Measurements from ENCODE around the gene PTP4A1.

The PTP4A1 gene

GRCh38 chr6:63556369-63556768 is 15.9 kb upstream of the PTP4A1 start:
- DNase-seq (ENCODE audit: low read depth) = no peak

DNA sequence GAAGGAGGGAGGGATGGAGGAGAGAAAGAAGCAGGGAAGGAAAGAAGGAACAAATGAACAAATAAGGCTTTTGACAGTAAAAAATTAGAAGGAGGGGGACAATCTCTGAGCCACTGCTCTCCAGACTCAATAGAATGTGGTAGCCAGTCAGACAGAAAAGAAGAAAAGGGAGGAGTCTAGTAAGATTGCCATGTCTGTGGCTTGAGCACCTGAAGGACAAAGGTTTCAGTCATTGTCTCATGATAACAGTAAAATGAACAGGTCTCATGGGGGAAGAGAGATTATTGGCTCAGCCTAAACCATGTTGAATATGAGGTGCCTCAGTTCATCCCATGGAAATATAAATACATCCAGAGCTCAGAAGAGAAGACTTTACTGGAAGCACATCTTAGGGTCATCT is 14.0 kb upstream of the PTP4A1 start:
- DNase-seq (ENCODE audit: low read depth) = no peak

DNA sequence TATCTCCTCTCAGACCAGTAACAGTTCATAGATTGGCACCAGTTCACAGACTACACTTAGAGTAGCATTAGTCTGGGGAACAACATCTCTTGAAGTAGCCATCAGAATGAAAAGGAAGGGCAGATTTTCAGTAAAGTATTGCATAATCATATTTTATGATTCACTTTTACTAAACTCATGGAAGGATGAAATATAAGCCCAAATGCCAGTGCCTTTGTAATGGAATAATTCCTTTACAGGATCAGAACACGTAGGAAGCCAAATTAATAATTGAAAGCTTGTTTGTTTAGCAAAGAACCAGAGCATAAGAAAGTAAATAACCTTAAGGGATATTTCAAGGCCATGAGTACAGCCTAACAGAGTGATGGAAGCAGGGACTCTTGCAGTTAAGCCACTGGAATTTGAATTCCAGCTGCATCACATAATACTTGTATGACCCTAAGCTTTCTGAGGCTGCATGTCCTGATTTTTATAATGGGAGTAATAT is 11.4 kb upstream of the PTP4A1 start:
- peak; percentile 84 for DNase-seq (ENCODE audit: low read depth)

DNA sequence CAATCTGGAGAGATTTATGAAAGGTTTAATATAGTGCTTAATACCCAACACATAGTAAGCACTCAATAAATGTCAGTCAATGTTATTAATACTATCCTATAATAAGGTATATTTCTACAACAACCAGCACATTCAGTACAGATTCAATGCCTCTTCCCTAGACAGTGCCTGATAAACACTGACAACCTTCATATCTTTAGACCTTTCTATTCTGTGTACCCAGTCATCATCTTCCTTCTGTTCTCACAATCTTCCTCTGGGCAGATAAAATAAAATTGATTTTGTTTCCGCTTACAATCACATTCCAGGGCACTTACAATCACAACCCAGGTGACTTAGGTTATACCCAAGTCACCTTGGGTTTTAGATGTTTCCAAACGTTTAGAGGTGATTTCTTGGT is 11.0 kb upstream of the PTP4A1 start:
- no peak for DNase-seq (ENCODE audit: low read depth)

DNA sequence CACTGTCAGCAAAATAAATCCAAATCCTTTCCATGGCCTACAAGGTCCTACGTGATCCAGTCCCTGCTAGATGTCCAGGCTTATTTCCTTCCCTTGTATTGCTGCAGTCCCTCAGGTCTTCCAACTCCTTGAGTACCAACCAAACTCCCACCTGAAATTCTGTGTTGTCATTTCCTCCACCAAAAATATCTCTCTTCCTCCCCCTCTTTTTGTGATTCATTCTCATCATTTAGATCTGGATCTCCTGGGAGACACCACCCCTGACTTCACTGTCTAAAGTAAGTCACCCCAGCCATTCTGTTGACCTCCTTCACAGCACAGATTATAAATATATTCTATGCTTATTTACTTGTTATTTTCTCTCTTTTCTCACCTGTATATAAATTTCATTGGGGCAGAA is 9.0 kb upstream of the PTP4A1 start:
- no peak for DNase-seq (ENCODE audit: low read depth)

DNA sequence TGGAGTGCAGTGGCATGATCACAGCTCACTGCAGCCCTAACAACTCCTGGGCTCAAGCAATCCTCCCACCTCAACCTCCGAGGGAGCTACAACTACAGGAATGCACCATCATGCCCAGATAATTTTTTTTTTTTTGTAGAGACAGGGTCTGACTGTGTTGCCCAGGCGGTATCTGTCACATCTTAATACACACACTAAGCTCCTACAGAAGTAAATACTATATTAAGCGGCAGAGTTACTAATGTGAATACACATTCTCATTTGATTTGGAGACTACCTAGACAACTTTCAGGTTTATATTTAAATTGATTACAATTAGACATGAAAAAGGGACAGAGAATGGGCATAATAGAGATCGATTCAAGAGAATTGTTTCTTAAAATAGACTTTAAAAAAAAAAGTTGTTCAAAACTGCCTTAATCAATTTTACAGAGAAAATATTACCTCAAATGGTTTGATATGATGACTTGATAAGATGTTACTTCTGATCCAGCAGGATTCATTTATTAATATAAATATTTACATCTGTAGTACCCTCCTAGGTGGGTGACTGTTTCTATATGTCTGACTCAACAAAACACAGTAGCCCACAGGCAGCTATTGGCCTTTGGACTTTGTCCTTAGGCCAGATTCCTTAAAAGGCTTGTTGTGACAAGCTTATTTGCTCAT is 7.1 kb upstream of the PTP4A1 start:
- DNase-seq (ENCODE audit: low read depth) = no peak

- peak; percentile 7 for DNase-seq (ENCODE audit: low read depth)
Measured at GRCh38 chr6:63565727-63566596, 6.3 kb upstream of the PTP4A1 start.

- no peak for DNase-seq (ENCODE audit: low read depth)
Measured at GRCh38 chr6:63567966-63568365, 4.3 kb upstream of the PTP4A1 start.

GRCh38 chr6:63571361-63572043 is 778 bp upstream of the PTP4A1 start:
- DNase-seq (ENCODE audit: low read depth) = peak; percentile 74

DNA sequence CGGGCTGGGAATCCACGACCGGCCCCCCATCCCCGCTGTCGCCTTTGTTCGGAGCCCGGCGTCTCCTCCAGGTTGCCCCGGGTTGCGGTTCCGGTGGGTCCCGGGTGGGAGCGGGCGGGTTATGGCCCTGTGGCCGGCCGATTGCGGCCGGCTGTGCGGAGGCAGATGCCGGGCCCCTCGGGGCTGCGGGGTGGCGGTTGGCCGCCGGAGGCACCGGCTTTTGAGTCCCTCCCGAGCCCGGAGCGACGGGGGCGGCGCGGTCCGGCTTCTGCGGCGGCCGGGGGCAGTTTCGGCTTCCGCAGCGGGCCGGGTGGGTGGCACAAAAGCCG is 431 bp downstream of the PTP4A1 start:
- DNase-seq (ENCODE audit: low read depth) = no peak

GRCh38 chr6:63573076-63573898 is 1.0 kb downstream of the PTP4A1 start:
- DNase-seq (ENCODE audit: low read depth) = peak; percentile 73

DNA sequence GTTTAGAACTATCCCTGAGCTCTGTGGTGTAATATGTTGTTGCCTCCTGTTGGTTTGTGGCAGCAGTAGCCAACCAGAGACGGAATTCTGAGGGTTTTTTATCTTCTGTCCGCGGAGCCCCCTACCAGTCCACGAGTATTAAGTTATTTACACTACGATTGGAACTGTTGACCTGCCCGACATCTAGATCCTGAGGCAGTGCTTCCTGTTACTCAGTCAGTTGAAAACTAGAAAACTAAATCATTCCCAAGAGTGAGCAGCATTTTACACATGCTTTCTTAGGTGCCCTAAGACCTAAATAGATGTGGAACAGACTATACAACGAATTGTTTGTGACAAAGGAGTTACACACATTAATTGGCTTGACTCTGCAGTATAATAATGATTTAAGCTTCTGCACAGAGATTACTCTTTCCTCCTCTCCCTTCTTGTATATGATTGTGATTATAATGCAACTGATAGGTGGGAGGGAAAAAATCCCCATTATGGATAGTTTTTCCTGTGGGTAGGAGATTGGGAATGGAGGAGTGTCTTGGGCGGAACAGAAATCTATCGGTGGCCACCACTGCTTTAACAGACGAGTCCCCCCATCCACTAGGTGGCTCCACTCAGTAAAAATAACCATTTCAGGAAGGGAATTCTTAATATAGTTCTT is 1.7 kb downstream of the PTP4A1 start:
- peak; percentile 48 for DNase-seq (ENCODE audit: low read depth)

- no peak for DNase-seq (ENCODE audit: low read depth)
Measured at GRCh38 chr6:63574554-63574900, 2.2 kb downstream of the PTP4A1 start.

DNA sequence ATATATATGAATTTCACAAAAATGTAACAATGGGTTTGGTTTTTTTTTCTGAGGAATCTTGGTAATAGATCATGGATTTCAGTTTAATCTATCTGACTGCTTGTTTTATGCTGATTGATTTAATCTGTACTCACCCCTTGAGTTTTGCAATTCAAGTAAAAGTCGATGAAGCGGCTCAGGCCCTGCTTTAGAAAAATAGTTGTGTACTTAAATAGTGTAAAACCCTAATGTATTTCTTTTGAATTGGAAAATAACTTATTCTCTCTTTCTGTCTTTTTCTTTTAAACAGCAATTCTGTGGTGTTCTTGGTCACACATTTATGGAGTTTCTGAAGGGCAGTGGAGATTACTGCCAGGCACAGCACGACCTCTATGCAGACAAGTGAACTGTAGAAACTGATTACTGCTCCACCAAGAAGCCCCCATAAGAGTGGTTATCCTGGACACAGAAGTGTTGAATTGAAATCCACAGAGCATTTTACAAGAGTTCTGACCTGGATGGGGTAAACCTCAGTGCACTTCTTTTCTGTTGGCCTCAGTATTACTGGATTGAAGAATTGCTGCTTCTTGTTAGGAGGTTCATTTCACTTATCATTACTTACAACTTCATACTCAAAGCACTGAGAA is 4.0 kb downstream of the PTP4A1 start:
- DNase-seq (ENCODE audit: low read depth) = no peak

DNA sequence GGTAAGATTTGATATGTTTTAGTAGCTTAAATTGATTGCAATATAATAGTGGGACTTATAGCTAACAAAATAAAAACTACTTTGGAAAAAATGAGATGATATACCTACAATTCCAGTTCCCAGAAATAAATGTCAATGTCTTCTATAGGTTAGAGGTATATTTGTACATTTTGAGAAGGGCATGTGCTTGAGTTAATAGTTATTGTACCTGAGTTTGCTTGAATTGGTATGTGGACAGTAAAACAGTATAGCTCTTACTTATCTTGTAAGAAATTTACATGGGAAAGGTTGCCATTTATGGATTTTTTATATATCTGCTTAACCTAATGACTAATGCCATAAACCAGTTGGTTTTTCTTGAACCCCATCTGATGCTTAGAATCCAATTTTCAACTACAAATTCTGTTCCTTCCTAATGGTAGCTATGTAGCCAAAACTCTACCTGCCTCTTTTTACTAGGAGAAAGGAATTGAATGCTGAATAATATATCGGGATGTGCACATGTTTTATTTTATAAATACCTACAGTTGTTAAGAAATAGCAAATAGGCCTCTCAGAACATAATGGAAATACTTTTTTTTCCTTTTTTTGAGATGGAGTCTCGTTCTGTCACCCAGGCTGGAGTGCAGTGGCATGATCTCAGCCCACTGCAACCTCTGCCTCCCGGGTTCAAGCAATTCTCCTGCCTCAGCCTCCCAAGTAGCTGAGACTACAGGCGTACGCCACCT is 4.9 kb downstream of the PTP4A1 start:
- DNase-seq (ENCODE audit: low read depth) = no peak

DNA sequence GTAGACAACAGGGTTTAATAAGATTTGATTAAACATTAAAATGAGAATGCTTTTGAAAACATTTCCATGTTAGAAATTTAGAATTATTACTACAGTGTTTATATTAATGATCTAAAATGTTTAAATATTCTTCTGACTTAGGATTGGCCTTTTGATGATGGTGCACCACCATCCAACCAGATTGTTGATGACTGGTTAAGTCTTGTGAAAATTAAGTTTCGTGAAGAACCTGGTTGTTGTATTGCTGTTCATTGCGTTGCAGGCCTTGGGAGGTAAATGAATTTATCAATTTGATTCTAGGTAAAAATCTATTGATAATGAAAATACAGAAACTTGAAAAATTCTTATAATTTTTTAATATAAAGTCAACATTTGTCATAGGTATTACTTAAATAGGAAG is 6.5 kb downstream of the PTP4A1 start:
- DNase-seq (ENCODE audit: low read depth) = no peak

DNA sequence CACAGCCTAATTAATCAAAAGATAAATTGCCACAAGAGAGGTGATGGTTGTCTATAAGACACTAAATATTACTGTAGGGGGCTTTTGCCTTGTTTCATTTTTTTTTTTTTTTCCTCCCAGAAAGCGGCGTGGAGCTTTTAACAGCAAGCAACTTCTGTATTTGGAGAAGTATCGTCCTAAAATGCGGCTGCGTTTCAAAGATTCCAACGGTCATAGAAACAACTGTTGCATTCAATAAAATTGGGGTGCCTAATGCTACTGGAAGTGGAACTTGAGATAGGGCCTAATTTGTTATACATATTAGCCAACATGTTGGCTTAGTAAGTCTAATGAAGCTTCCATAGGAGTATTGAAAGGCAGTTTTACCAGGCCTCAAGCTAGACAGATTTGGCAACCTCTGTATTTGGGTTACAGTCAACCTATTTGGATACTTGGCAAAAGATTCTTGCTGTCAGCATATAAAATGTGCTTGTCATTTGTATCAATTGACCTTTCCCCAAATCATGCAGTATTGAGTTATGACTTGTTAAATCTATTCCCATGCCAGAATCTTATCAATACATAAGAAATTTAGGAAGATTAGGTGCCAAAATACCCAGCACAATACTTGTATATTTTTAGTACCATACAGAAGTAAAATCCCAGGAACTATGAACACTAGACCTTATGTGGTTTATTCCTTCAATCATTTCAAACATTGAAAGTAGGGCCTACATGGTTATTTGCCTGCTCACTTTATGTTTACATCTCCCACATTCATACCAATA is 7.8 kb downstream of the PTP4A1 start:
- no peak for DNase-seq (ENCODE audit: low read depth)

GRCh38 chr6:63580704-63580961 is 8.4 kb downstream of the PTP4A1 start:
- DNase-seq (ENCODE audit: low read depth) = no peak

DNA sequence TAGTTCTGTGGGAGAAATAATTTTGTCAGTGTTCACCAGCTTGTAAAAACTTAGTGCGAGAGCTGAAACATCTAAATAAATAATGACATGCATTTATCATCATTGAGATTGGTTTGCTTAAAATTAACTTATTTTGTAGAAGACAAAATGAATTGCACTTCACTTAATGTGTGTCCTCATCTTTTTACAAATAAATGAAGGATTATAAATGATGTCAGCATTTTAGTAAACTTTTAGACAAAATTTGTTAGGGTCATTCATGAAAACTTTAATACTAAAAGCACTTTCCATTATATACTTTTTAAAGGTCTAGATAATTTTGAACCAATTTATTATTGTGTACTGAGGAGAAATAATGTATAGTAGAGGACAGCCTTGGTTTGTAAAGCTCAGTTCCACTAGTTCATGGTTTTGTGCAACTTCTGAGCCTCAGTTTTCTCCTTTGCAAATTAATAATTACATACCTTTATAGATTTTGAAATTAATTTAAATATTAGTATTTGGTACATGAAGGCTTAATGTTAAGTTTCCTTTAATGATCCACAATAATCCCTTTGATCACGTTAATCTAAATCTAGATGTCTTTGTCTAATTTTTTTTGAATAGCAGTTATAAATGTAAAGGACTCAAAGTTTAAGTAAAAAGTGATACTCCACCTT is 9.2 kb downstream of the PTP4A1 start:
- no peak for DNase-seq (ENCODE audit: low read depth)

Measured in fibroblast of gingiva (primary cell).